Measurements from ENCODE around the gene MYH6.

DNA sequence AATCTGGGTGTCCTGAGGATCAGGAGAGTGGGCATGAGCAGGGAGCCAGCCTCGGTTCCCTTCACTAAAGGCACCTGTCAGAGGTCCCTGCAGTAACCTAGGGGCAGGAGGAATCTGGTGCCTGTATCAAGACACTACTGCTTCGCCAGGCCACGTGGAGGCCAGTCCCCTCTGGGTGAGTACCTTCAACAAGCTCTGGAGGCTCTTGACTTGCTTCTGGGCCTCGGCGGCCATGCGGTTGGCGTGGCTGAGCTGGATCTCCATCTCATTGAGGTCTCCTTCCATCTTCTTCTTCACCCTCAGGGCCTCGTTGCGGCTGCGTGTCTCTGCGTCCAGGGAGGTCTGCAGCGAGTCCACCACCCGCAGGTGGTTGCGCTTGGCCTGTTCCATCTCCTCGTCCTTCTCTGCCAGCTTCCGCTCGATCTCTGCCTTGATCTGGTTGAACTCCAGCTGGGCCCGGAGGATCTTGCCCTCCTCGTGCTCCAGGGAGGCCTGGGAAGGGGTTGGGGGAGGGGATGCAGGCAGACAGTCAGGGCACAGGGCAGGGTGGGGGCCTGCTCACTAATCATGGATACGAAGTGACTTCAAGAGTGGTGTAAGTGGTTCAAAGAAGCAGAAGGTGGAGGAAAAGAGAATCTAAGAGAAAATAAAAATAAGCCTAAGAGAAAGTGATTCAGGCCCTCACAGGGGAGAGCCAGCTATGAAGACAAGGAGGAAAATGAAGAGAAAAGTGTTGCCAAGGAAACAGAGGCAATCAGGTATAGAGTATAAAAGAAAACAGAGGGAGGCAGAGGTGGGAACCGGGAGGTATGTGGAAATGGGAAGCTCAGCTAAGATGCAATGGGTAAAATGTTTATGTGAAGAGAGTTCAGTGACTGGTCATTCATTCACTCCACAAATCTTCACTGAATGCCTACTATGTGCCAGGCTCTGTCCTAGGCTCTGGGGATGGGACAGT lies 8.0 kb upstream of the MYH6 start:
- TF ChIP-seq SPI1 (IDR thresholded peaks at IDR 0.05; ENCODE audit: borderline replicate concordance, low read depth) = no peak
- no peak for TF ChIP-seq GABPA (IDR thresholded peaks at IDR 0.05; ENCODE audit: low read depth)
- TF ChIP-seq, protein P1, sequence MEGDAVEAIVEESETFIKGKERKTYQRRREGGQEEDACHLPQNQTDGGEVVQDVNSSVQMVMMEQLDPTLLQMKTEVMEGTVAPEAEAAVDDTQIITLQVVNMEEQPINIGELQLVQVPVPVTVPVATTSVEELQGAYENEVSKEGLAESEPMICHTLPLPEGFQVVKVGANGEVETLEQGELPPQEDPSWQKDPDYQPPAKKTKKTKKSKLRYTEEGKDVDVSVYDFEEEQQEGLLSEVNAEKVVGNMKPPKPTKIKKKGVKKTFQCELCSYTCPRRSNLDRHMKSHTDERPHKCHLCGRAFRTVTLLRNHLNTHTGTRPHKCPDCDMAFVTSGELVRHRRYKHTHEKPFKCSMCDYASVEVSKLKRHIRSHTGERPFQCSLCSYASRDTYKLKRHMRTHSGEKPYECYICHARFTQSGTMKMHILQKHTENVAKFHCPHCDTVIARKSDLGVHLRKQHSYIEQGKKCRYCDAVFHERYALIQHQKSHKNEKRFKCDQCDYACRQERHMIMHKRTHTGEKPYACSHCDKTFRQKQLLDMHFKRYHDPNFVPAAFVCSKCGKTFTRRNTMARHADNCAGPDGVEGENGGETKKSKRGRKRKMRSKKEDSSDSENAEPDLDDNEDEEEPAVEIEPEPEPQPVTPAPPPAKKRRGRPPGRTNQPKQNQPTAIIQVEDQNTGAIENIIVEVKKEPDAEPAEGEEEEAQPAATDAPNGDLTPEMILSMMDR (IDR thresholded peaks at IDR 0.05; ENCODE audit: insufficient read depth, low read length) = no peak
- no peak for TF ChIP-seq POLR2AphosphoS5 (IDR thresholded peaks at IDR 0.05; ENCODE audit: low read depth)

All from HL-60 (cell line).